D721Med (cell line): ENCODE data around the gene LYRM4.

ENCODE experiments used
- DNase-seq: peaks from one replicate; pipeline ENCODE4 v3.0.0; 2011; ENCODE audit warnings: low spot score; ENCODE audit not compliant: insufficient read length
- FAIRE-seq: peaks from 2 replicates; lab custom pipeline; 2011; peaks lifted over from hg19 to GRCh38; lab: Jason Lieb, UNC
- CTCF ChIP-seq: IDR thresholded peaks from 2 replicates; pipeline ENCODE4 v1.5.1; 2012; ENCODE audit warnings: mild to moderate bottlenecking, control low read depth; ENCODE audit not compliant: insufficient read depth; ENCODE audit errors: missing control alignments

LYRM4 gene

GRCh38 chr6:5260661-5261544, at the start of gene LYRM4, which contains the start of gene FARS2:
TSS of gene LYRM4 (minus strand) at chr6:5260950. CDS start at chr6:5260733, 217 bp downstream.
TSS of gene FARS2 (plus strand) at chr6:5261513.
- TF ChIP-seq CTCF: no peak
- FAIRE-seq: no peak
- DNase-seq: peak; percentile 64

- no peak for DNase-seq
- TF ChIP-seq CTCF: no peak
- FAIRE-seq: no peak
Measured at GRCh38 chr6:5308066-5308465, 47.3 kb upstream of the LYRM4 start.

- no peak for TF ChIP-seq CTCF
- FAIRE-seq: no peak
Measured at GRCh38 chr6:5307058-5307457, 46.3 kb upstream of the LYRM4 start.

GRCh38 chr6:5305968-5306626, 45.3 kb upstream of the LYRM4 start:
- FAIRE-seq (no peak), DNase-seq (no peak)
- no peak for TF ChIP-seq CTCF

More at GRCh38 chr6:5307058-5307457, 46.3 kb upstream of the LYRM4 start:
- no peak for DNase-seq

GRCh38 chr6:5303682-5304081, 42.9 kb upstream of the LYRM4 start:
- no peak for DNase-seq
- no peak for FAIRE-seq
- no peak for TF ChIP-seq CTCF

GRCh38 chr6:5302995-5303622, 42.4 kb upstream of the LYRM4 start:
- TF ChIP-seq CTCF: no peak
- DNase-seq: no peak
- no peak for FAIRE-seq
